Pancreas (tissue), 10 donors: ENCODE measurements around the gene PITHD1. TPM values are rescaled to one million over a fixed set of nuclear protein-coding genes. Genes with fewer than 3 reads are reported as not detected.
"Not testable (repeated sequence)": the region's sequence is repeated elsewhere in the genome, so short reads cannot be mapped to it uniquely, and the experiment has no call there.

Source experiments
- ATAC-seq, 4 donors: fragments of 200-7000 bp; cut with Tn5 transposase; one replicate each; pipeline versions ENCODE4 v1.8.0 to v1.9.1; 2020; ENCODE audit warnings: mild to moderate bottlenecking in 4 of 4, moderate library complexity in 4 of 4
- DNase-seq, 6 donors: peaks; one replicate each; pipeline ENCODE4 v3.0.0-alpha.2; 2020
- FAIRE-seq: peaks from 2 replicates; lab custom pipeline; 2012; peaks lifted over from hg19 to GRCh38; lab: Jason Lieb, UNC
- H3K27ac ChIP-seq, 4 donors: fragments of 200-600 bp; sonication (generic); 1 replicate in 3 of 4; 2 replicates in 1 of 4; pipeline versions ENCODE4 v1.5.0 to v1.8.0; 2020
- H3K27me3 ChIP-seq, 4 donors: fragments of 200-600 bp; one replicate each; pipeline ENCODE4 v1.8.0; 2021
- H3K36me3 ChIP-seq, 3 donors: fragments of 200-600 bp; sonication (generic) in 1 of 3; one replicate each; pipeline versions ENCODE4 v1.5.0 to v1.8.0; 2020 to 2021
- H3K4me1 ChIP-seq, 3 donors: fragments of 200-600 bp; one replicate each; pipeline ENCODE4 v1.8.0; 2021
- H3K4me3 ChIP-seq, 4 donors: fragments of 200-600 bp; sonication (generic) in 2 of 4; one replicate each; pipeline versions ENCODE4 v1.5.0 to v1.8.0; 2020 to 2021
- H3K9me3 ChIP-seq, 4 donors: fragments of 200-600 bp; one replicate each; pipeline ENCODE4 v1.8.0; 2021
- CTCF ChIP-seq, 4 donors: fragments of 200-600 bp; sonication (generic) in 3 of 4; IDR thresholded peaks; one replicate each; pipeline versions ENCODE4 v1.5.0 to v1.8.0; 2021; ENCODE audit warnings: antibody characterized with exemption in 4 of 4
- WGBS, 2 donors: extraction: QIAGEN DNeasy Blood & Tissue Kit; methylation state at CpG; one replicate each; pipeline ENCODE4 v1.1.7; 2013; 5-methylcytosine and 5-hydroxymethylcytosine counted together
- intact Hi-C, 3 donors: fragments of 100-400 bp; cut with DNase I; formaldehyde crosslinking; loops; one replicate each; pipeline versions ENCODE4 v1.11.1 to v1.14.2; 2022
- polyA plus RNA-seq, 2 donors: library from polyadenylated mRNA; stranded (reverse); fragments of 200-250 nt; gene quantifications; one replicate each; pipeline ENCODE4 v1.2.3, GENCODE V29; 2013
- total RNA-seq, 6 donors: library from RNA; stranded (reverse); fragmentation: NEBNext Ultra II Directional in 4 of 6; extraction: Animal tissue kit (Norgen Biotek cat#: 25700) in 4 of 6; gene quantifications; one replicate each; pipeline versions ENCODE4 v1.2.1 to v1.2.4, GENCODE V29; 2021 to 2023
- donor health status: healthy with polysubstance abuse.
- donor health status: DM: no; HTN: no; CAD: no; lungs with moderate emphysema.
- donor health status: DM: no; HTN: no; CAD: no.
- donor health status: control.
- donor health status: control.
- donor health status: Bipolar disorder and iron deficiency.
- donor health status: DM: yes; HTN: yes; CAD: no.
- donor health status: DM: no; HTN: no; CAD: no.
- donor health status: DM: no; HTN: no; CAD: no.
- donor health status: DM: yes; HTN: yes; CAD: no.

PITHD1 gene
- total and polyA plus RNA-seq, 8 donors, result 17.3 to 36.8 (median 19.9) TPM

- ATAC-seq (no peak), DNase-seq (no peak), FAIRE-seq (no peak)
- intact Hi-C loops, result no loop called here
- Histone ChIP-seq H3K4me1 (peaks cover 0 to 6% (median 3%) of the 10 kb centered on the region in 3 donors), H3K9me3 (no peaks in the 10 kb centered on the region), H3K27ac (no peak overlapping the region), H3K27me3 (no peaks in the 10 kb centered on the region), H3K36me3 (no peaks in the 10 kb centered on the region), H3K4me3 (no peak overlapping the region)
- TF ChIP-seq CTCF (IDR thresholded peaks at IDR 0.05), result no peak
- WGBS, 2 donors, result 77% methylated on average over 7 of the region's 7 CpGs
Measured at GRCh38 chr1:23823767-23824166, 45.5 kb downstream of the PITHD1 start.

GRCh38 chr1:23824711-23825075 lies 46.5 kb downstream of the PITHD1 start:
- no peaks in the 10 kb centered on the region for H3K27me3 ChIP-seq
- peaks cover 0 to 6% (median 3%) of the 10 kb centered on the region in 3 donors for H3K4me1 ChIP-seq
- no peaks in the 10 kb centered on the region for H3K36me3 ChIP-seq
- peak overlapping the region; percentile 77 to 91 (median 87) for H3K27ac ChIP-seq
- TF ChIP-seq CTCF (IDR thresholded peaks at IDR 0.05), result no peak
- intact Hi-C loops, result no loop called here
- WGBS, 2 donors, result 0 to 2% methylated on average over 8 of the region's 8 CpGs
- no peak for FAIRE-seq
- no peak for DNase-seq
- no peaks in the 10 kb centered on the region for H3K9me3 ChIP-seq
- ATAC-seq, result peak in 3 of 4 donors; percentile 13 to 27 (median 19)
- H3K4me3 ChIP-seq, result peak overlapping the region; percentile 76 to 99 (median 90)

GRCh38 chr1:23825076-23825761 lies 47.0 kb downstream of the PITHD1 start, which contains the start of gene HMGCL:
Gene HMGCL (minus strand): TSS chr1:23825429. CDS start chr1:23825415, 14 bp downstream.
- Histone ChIP-seq H3K27me3 (no peaks in the 10 kb centered on the region), H3K36me3 (no peaks in the 10 kb centered on the region), H3K27ac (peak within 1 kb of the TSS; percentile 77 to 91 (median 87)), H3K4me3 (peak within 1 kb of the TSS; percentile 76 to 99 (median 90)), H3K9me3 (no peaks in the 10 kb centered on the region), H3K4me1 (peaks cover 0 to 6% (median 3%) of the 10 kb centered on the region in 3 donors)
- FAIRE-seq (no peak), ATAC-seq (peak; percentile 98 to 100 (median 100)), DNase-seq (peak; percentile 86 to 95 (median 92))
- intact Hi-C loops, result no loop called here
- no peak for TF ChIP-seq CTCF (IDR thresholded peaks at IDR 0.05)
- 0% methylated on average over 42 of the region's 42 CpGs for WGBS, 2 donors

GRCh38 chr1:23825762-23826522 lies 47.7 kb downstream of the PITHD1 start:
- TF ChIP-seq CTCF (IDR thresholded peaks at IDR 0.05), result no peak
- no peak for DNase-seq
- Histone ChIP-seq H3K9me3 (no peaks in the 10 kb centered on the region), H3K4me1 (peaks cover 0 to 6% (median 3%) of the 10 kb centered on the region in 3 donors), H3K4me3 (peak overlapping the region; percentile 76 to 99 (median 90)), H3K27me3 (no peaks in the 10 kb centered on the region), H3K27ac (peak overlapping the region; percentile 42 to 91 (median 81)), H3K36me3 (no peaks in the 10 kb centered on the region)
- FAIRE-seq, result no peak
- ATAC-seq, result peak; percentile 25 to 45 (median 27)
- intact Hi-C loops, result no loop called here
- WGBS, 2 donors, result 44 to 47% methylated on average over 24 of the region's 24 CpGs

GRCh38 chr1:23826590-23826989 lies 48.4 kb downstream of the PITHD1 start:
- FAIRE-seq, intact Hi-C loops, H3K27ac ChIP-seq, H3K36me3 ChIP-seq, ATAC-seq, H3K4me3 ChIP-seq, H3K27me3 ChIP-seq, H3K9me3 ChIP-seq, DNase-seq, H3K4me1 ChIP-seq: not testable (repeated sequence)
- 93 to 94% methylated on average over 13 of the region's 13 CpGs for WGBS, 2 donors
